ENCODE results near the gene PIP4K2A.

DNA sequence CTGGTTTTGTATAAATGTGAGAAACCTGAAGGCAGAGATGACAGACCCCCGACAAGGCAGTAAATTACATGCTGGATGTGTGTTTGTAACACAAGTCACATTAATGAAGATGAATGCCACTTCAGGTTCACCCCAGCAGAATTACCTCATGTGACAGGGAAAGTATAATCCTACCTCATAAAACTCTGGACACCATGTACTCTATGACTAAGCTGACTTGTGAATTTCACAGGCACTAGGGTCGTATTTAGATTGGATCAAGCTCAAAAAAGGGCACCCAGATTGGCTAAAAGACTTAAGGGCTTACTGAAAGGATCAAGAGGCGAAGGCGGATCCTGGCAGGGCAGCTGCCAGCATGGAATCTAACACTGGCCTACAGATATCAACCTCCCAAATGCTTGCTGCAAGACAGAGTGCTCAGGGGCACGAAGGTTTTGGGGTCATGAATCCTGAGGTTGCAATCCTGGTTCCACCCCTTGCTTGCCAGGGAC is 161.4 kb downstream of the PIP4K2A start:
- TF ChIP-seq CTCF (IDR thresholded peaks at IDR 0.05) = no peak
- no peak for TF ChIP-seq POLR2A (IDR thresholded peaks at IDR 0.05)

All from body of pancreas (tissue), 4 donors.